Activated CD4-positive, CD25-positive, alpha-beta regulatory T cell treated with anti-CD3 and anti-CD28 coated beads, Interleukin-2, amount 50 U/mL, for 72 hours (primary cell): ENCODE measurements around the gene NEURL4.
A peak's percentile ranks its signal among the peaks of the same experiment; 100 is the strongest.
"Not testable (repeated sequence)": the region's sequence is repeated elsewhere in the genome, so short reads cannot be mapped to it uniquely, and the experiment has no call there.

Source experiments
- DNase-seq: peaks from one replicate; pipeline ENCODE4 v3.0.0; 2021

NEURL4 gene

GRCh38 chr17:7328840-7329373 lies at the start of gene NEURL4:
Gene NEURL4 (minus strand): TSS chr17:7329335. CDS start chr17:7329312, 23 bp downstream.
- no peak for DNase-seq

- DNase-seq, result no peak
Observed at GRCh38 chr17:7374353-7374752, 45.2 kb upstream of the NEURL4 start.

- no peak for DNase-seq
Observed at GRCh38 chr17:7370853-7371252, 41.7 kb upstream of the NEURL4 start.

GRCh38 chr17:7369825-7370224 lies 40.7 kb upstream of the NEURL4 start:
- no peak for DNase-seq

GRCh38 chr17:7368599-7368994 lies 39.5 kb upstream of the NEURL4 start:
- not testable (repeated sequence) for DNase-seq

- DNase-seq, result no peak
Observed at GRCh38 chr17:7367918-7368598, 38.9 kb upstream of the NEURL4 start.

- no peak for DNase-seq
Observed at GRCh38 chr17:7367083-7367482, 37.9 kb upstream of the NEURL4 start.

- DNase-seq, result not testable (repeated sequence)
Observed at GRCh38 chr17:7365963-7366362, 36.8 kb upstream of the NEURL4 start.

GRCh38 chr17:7363311-7363710 lies 34.2 kb upstream of the NEURL4 start:
- DNase-seq, result no peak

- DNase-seq, result no peak
Observed at GRCh38 chr17:7361906-7362305, 32.8 kb upstream of the NEURL4 start.

- no peak for DNase-seq
Observed at GRCh38 chr17:7357381-7357780, 28.2 kb upstream of the NEURL4 start.

GRCh38 chr17:7356756-7357155 lies 27.6 kb upstream of the NEURL4 start:
- DNase-seq, result no peak

- peak; percentile 89 for DNase-seq
Observed at GRCh38 chr17:7356072-7356549, 27.0 kb upstream of the NEURL4 start.

GRCh38 chr17:7355573-7355972 lies 26.4 kb upstream of the NEURL4 start:
- DNase-seq, result no peak

GRCh38 chr17:7355053-7355452 lies 25.9 kb upstream of the NEURL4 start, which contains the start of gene TMEM95:
Gene TMEM95 (plus strand): TSS chr17:7355156. CDS start chr17:7355205, 49 bp downstream.
- DNase-seq, result no peak

- DNase-seq, result no peak
Observed at GRCh38 chr17:7354262-7354843, 25.2 kb upstream of the NEURL4 start.

GRCh38 chr17:7352910-7353635 lies 23.9 kb upstream of the NEURL4 start:
- DNase-seq, result no peak

- no peak for DNase-seq
Observed at GRCh38 chr17:7352503-7352889, 23.4 kb upstream of the NEURL4 start.

- peak; percentile 88 for DNase-seq
Observed at GRCh38 chr17:7351665-7352502, 22.7 kb upstream of the NEURL4 start, which contains the start of gene KCTD11. Gene KCTD11 (plus strand): TSS chr17:7352162.

- no peak for DNase-seq
Observed at GRCh38 chr17:7348478-7349242, 19.5 kb upstream of the NEURL4 start.

- no peak for DNase-seq
Observed at GRCh38 chr17:7347630-7348477, 18.7 kb upstream of the NEURL4 start.
